HT-29 (cell line): ENCODE measurements around the gene ASCC3. TPM values are rescaled to one million over a fixed set of nuclear protein-coding genes. Genes with fewer than 3 reads are reported as not detected.

Experiments used
- DNase-seq: peaks from one replicate; pipeline ENCODE4 v3.0.0-alpha.2; 2015; ENCODE audit warnings: low spot score
- total RNA-seq: library from RNA; depleted of rRNA; stranded (reverse); fragments of >200 nt; shearing (Covaris generic); gene quantifications from 2 replicates; pipeline ENCODE4 v1.2.3, GENCODE V29; 2014

Gene ASCC3
- total RNA-seq, 1 experiment from 2014 or later: 19.0 TPM

DNA sequence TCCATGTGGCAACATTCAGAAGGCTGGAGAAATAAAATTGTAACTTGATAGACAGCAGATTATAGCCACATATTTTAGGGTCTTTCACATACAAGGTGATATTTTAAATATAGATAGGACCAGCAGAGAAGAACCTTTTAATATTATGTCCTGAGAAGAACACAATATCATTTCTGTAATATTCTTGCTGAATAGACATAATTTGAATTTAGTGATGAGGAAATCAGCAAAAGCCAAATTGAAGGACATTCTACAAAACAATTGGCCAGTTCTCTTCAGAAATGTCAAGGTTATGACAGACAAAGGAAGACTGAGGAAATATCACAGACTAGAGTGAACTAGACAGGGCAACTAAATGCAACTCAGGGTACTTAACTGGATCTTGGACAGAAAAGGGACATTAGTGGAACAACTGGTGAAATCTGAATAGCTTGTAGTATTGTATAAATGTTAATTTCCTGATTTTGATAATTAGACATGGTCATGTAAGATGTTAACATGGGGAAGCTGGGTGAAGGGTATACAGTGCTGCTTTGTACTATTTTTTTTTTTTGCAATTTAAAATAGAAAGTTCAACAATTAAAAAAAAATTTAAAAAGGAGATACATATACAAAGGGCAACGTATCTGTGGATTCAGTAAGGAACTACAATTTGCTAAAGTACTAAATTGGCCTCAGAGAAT is 281.9 kb downstream of the ASCC3 start:
- no peak for DNase-seq

DNA sequence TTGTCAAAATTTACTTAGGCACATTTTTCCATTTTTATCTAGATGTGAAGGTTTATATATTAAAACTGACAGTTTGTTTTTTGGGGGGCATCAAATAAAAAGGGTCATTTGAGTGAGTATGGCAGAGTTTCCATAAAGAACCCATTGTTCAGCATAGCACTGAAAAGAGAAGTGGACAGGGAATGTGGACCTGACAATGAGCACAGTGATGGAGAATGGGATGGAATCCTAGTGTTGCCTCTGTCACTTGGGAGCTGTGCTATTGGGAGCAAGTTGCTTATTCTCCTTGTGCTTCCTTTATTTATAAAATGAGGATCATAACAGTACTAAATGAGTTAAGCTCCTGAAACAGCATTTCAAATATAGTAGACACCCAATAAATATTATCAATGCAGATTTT is 285.7 kb downstream of the ASCC3 start:
- DNase-seq: no peak

DNA sequence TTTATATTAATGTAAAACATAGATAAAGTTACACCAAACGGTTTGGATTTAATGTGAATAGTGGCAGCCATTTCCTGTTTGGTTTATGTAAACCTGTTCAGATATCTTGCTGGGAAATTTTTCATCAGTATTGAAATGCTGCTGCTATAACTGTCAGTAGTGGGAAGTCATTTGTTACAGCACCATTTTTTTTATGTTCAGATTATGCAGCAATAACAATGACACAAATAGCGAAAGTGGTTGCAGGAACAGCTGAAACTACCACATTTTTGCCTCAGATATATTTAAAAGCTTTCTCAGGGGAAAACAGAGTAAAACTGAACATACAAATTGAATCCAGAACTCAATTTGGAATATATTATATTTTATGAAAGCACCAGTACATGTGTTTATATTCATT is 287.6 kb downstream of the ASCC3 start:
- DNase-seq: no peak

DNA sequence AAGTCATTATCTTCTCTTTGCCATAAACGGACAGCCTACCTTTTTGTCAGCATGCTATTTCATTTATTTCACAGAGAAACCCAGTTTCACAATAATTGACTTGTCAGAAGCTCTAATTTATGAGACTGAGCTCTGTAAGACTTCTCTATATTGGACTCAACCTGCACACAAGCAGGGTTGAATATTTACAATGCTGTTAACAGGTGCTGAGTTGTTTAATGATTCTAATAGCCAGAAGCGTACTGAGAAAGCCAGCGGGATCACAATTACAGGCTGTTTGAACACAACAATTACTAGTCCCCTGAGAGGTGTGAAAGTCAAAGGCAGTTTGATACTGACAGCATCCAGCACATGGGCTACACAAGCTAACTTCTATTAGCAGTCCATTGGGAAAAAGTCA is 288.2 kb downstream of the ASCC3 start:
- no peak for DNase-seq

DNA sequence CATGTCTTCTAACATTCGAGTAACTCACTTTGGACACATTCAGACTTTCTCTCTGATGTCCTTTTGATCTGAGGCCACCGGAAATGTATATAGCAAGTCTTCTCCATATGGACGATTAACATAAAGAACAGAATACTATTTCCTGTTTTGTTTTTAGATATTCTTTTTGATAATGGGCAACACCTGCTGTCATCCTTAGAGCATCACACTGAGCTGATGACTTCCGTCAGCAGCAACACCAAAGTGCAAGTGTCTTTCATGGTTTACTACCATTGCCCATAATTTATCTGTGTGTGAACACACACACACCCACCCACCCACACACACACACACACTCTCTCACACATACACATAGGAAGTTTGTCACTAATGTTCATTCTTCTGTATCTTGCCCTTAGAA is 303.7 kb downstream of the ASCC3 start:
- no peak for DNase-seq

DNA sequence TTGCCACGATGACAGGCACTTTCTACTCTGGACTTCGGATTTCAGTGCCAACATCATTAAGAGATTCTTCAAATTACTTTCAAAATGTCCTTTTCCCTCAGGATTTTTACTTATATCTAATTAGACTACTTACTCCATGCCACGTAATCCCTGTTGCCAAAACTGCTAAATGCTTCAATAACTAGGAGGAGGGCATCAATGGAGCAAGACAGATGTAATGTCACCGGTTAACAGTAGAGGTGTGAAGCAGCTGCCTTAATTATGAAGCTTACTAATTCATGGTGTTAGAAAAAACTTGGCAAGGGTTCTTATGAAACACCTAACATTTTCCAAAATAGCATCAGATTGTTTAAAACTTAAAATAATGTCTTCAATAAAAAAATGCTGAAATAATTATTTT is 305.2 kb downstream of the ASCC3 start:
- no peak for DNase-seq

DNA sequence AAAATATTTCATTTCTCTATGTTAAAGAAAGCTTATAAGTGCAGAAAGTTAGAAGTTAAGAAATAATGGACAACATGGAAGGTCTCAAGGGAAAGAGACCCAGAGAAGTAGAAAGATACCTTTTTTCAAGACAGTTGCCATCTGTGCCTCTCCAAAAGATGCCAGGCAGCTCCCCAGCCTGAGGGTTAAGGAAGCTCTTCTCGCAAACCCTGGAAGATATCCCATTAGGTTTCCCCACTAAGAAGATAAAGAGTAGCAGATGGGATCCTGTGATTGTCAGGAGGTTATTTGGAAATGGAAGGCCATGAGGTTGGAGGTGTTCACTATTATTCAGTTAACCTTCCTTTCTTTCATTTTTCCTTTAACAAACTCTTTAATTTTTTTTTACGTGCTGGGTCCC is 306.3 kb downstream of the ASCC3 start:
- DNase-seq: no peak

DNA sequence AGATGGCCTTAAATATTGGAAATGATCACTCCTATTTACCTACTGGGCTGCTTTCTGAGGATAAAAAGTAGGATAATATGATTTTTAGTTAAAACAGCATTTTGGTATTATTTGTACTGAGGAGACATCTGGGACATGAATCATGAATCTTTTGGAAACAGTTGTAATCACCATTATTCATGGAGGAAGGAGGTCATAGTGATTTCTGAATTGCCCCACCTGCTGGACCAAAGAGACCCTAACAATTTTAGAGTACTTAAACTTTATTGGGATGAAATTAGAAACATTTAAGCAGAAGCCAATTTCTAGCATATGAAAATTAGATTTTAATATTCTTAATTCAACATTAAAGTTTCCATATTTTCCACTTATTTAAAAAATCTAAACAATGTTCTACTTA is 308.0 kb downstream of the ASCC3 start:
- peak; percentile 29 for DNase-seq

DNA sequence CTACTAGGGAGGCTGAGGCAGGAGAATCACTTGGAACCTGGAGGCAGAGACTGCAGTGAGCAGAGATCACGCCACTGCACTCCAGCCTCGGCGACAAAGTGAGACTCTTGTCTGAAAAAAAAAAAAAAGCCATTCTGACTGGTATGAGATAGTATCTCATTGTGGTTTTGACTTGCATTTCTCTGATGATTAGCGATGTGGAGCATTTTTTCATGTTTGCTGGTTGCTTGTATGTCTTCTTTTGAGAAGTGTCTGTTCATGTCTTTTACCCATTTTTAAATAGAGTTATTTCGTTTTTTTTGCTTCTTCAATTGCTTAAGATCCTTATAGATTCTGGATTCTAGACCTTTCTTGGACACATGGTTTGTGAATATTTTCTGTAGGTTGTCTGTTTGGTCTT is 312.9 kb downstream of the ASCC3 start:
- DNase-seq: no peak

DNA sequence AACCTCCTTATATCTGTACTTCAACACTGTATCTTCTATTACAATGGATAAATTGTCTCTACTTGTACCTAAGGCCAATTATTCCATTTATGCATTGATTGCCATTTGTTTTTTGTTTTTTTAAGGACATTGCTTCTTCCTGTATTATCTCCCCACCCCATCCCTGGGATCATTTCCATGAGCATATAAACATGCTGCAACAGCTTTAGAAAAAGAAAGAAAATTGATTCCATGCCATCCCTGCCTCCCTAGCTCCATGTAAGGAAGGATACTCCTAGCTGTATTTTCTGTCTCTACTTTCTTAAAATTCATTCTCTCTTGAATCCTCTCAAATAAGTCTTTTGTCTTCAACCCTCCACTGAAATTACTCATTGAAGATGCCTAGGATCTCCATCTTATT is 314.6 kb downstream of the ASCC3 start:
- DNase-seq: no peak

DNA sequence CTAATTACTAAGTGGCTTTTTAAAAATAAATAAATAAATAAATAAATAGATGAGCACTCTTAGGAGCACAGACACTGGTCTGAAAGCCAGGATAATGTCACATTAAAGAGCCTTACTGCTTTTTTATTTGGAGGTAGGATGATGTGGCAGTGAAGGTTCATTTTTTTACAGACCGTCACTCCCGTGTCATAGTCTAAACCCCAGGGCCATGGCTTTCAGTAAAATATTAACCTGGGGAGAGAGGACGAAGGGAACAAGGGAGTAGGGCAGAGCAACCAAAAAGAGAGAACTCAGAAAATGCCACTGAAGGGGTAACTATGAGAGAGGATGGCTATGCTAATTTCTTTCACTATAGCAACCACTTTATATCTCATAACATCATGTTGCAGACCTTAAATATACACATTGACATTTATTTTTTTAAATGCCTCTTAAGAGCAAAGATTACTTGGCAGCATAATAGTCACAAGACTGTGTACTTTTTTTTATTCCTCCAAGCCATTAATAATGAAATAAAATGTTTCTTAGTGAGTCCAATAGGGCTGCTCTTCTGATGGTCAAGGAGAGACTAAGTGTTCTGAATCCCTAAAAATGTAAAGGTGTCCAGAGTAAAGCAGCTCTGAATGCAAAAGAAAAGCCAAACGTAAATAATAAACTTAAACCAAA is 315.6 kb downstream of the ASCC3 start:
- DNase-seq: no peak

DNA sequence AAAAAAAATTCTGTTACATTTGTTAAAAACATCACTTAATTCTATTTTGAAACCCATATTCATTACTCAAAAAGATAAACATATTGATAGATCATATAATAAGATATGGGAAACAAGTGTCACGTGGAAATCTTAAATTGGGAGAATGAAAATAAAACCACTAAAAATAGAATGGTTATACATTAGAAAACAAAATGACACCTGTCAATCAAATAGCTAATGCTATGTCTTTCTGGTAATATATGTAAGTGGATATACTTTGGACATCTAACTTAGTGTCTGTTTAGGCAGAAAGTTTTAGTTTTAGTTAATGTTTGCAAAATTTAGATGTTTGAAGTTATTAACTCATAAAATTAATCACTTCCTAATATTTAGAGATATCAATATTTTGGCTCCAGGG is 321.3 kb downstream of the ASCC3 start:
- no peak for DNase-seq

DNA sequence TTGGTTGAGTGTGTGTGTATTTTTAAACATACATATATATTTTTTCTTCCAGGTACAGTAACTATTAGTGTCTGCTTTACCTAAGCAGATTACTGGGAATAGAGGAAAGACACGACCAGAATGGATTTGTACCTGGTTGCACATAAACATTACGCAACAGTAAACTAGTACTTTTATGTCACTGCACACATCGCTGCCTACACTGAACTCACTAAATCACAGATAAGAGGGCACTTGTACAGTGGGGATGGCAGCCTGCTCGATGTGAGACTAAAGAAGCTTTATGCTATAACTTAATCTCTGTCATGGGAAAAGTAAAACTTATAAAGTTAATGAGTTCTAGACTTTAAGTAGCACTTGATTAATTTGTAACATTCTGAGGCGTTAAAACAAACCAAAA is 326.9 kb downstream of the ASCC3 start:
- DNase-seq: no peak

DNA sequence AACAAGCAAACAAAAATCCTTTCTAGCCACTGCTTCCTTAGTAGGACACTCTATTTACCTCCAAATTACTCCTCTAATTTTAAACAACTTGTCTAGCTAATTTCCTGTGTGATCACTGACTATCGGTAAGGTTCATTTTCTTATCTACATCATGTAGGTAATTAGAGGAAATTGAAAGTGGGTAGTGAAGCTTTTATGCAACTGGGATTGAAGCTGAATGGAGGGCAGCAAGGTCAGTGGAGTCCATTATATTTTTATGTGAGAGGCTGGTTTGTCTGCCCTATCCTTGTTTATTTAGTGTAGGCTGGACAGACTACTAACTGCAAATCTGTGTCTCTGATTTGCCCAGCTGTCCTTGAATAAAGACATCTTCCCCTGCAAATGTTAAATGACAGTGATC is 327.9 kb downstream of the ASCC3 start:
- no peak for DNase-seq

DNA sequence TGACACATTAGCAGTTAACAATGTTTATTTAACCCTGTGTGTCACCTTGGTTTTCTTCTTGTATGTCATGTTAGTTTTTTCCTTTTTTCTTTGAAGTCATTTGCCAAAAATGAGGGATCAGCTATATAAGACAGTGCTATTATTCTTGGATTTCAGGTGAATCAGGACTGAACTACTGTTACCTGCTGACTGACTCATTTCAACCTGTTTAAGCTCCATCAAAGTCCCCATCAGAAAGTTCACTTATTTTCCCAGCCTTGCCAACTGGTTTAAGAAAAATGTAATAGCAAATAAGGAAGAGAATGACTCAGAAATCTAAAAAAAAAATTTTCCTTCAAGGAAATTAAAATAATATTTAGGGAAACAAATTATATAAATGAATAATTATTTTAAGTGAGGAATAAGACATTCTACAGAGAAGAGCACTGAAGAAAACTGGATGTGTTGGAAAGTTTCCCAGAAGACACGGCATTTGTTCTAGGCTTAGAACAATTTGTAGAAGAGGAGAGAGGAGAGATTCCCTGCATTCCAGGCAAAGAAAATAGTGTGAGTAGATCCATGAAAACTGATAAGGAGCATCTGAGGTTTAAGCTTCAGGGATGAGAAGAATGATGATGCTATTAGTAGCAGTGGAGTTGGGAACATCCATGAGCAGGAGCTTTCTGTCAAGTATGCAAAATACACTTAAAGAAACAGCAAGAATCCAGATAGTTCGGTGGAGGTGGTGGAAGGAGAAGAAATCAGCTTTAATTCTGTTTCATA is 331.5 kb downstream of the ASCC3 start:
- DNase-seq: no peak

DNA sequence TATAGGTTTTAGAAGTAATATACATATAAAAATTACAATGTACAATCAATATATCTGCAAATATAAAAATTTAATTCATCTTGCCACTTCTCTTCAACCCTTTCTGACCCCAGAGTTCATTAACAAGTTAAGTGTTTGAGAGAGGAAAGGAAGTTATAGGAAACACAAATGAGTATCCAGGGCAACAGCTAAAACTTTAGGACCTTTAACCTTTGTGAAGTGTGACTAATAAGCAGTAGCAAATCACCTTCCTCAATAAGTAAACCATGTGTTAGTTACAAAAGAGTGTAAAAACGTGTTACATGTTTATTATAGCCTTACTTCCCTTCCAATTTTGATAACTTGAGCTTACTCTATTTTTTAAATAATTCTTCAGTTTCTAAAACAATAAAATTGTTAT is 343.0 kb downstream of the ASCC3 start:
- DNase-seq: peak; percentile 35

DNA sequence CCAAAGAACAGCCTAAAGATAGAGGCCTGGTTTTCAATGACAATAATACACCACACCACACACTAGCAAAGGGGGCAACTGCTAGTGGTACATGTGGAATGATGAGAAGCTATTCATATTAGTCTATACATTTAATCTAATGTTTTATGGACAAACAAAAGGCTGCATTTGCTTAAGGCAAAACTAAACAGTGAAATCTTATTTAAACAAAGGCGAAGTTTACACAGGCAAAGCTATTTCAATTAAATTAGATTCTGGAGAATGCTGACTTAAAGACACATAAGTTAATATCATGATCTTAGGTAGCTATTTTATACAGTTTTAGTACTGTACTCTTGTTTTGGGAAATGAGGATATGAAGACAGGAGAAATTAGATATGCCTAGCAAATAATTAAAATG is 362.5 kb downstream of the ASCC3 start:
- DNase-seq: no peak

DNA sequence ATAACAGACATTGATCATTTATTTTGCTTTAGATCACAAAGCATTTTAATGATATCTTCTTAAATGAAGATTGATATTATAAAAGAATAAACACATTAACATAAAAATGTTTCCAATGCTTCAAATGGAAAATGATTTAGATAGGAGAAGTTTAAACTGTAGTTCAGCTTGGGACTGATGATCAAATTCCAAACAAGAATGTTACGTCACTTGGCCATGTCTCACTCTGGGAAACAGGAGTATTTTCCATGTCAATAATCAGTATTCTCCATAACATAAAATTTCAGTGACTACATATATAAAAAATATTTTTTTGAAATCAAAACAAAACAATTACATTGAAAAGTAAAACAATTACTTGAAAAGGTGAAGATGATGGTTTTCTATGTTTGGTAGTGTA is 363.5 kb downstream of the ASCC3 start:
- no peak for DNase-seq

DNA sequence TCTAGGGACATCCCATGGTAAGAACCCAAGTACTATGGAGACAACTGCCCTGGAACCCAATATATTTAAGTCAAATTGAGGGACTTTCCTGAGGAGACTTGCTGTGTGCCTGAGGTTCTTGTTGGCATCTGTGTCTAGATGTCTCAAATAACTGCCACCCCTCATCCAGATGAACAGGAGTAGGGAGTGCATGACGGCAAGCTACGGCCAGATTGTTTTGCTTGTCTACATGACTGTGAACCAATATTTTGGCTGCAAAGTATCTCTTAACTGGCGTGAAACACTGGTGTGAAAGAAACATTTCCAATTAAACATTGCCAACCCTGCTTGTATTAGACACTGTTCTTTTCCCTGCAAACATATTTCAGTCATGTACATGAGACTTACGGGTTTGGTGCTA is 364.0 kb downstream of the ASCC3 start:
- no peak for DNase-seq

DNA sequence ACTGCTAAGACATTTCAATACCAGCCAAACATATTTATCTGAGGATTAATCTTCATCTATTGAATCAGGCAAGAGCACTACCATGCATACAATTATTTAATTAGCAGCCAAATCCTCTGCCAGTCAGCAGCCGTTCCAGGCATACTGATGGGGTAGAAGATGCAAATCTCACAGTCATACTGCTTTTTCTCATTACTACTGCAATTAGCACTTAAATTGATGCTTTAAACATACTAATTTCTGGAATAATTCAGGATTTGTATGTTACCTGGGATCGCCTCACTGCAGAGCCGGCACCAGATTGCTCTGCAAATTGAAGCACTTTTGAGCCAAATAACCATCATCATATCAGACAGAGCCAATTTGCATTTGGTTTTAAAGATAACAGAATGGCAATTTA is 366.5 kb downstream of the ASCC3 start:
- DNase-seq: no peak

DNA sequence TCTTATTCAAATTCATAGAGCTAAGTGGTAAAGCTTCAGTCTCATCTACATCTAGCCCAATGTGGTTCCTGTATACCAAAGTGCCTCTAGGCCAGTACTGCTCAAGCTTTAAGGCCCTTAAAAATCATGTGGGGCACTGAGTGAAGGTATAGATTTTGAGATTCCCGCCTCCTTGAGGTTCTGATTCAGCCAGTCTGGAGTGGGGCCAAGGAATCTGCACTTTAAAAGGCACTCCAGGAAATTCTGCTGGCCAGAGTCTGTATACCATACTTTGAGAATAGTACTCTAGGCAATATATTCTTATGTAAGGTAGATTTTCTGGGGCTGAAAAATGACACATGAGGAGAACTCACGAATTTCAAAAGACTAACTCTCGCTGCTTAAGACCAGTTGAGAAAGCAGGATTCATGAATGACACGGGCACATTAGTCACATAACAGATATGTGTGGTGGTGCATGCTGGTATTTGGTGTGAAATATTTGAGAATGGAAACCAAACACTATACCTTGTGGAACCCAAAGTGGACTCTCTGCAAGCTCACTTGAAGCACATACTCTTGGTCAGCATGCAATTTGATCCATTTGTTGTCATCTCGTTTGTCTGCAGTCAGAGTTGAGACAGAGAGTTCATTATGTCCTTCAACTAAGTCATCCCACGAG is 368.8 kb downstream of the ASCC3 start:
- no peak for DNase-seq

DNA sequence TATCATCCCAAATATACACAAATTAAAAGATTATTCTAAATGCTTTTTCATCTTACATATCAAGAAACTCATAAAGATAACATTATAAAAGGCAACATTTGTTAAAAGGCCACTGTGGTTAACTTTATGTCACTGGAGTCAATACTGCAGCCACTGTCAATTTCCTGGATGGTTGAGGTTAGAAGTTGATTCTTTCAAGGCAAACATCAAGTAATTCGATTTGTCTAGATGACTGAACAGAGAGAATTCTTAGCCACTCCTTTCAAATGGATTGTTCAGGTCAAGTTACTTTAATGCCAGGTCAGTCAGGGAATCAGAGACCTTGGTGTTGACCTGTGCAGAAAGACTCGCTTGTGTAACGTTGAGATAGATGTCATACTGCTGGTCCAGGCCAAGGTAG is 372.0 kb downstream of the ASCC3 start:
- DNase-seq: no peak
